A549 (cell line): ENCODE results near the gene SERPINA10. TPM values are rescaled to one million over a fixed set of nuclear protein-coding genes. Genes with fewer than 3 reads are reported as not detected.

ENCODE experiments used
- ATAC-seq, 2 experiments: fragments of 200-7000 bp in 1 of 2; fragments of >200 bp in 1 of 2; cut with Nextera tagmentation in 1 of 2; cut with Tn5 transposase in 1 of 2; 3 replicates each; pipeline versions ENCODE4 v1.8.0 to v1.9.1; 2018 to 2020; ENCODE audit warnings: mild to moderate bottlenecking in 1 of 2, moderate library complexity in 1 of 2
- CTCF ChIA-PET: fragments of 300-600 bp; sonication (Branson Sonifier 250); formaldehyde crosslinking; extraction: SDS; loops from one replicate; lab custom pipeline; 2021; ENCODE audit warnings: antibody characterized with exemption, inconsistent platforms; lab: Yijun Ruan, JAX
- POLR2A ChIA-PET: fragments of 350-600 bp; formaldehyde crosslinking; extraction: SDS; loops from one replicate; lab custom pipeline; 2021; ENCODE audit warnings: antibody characterized with exemption, inconsistent platforms; lab: Yijun Ruan, JAX
- DNase-seq, 2 experiments: peaks; one replicate each; pipeline versions ENCODE4 v3.0.0 to v3.0.0-alpha.2; 2011 to 2016; ENCODE audit warnings: low read depth in 1 of 2, low spot score in 1 of 2
- FAIRE-seq: peaks from 2 replicates; lab custom pipeline; 2011; peaks lifted over from hg19 to GRCh38; lab: Jason Lieb, UNC
- H3K27ac ChIP-seq, 2 experiments: fragments of >200 bp; sonication (Bioruptor Twin); formaldehyde crosslinking; 3 replicates each; pipeline ENCODE4 v1.5.1; 2016 to 2017
- H3K4me1 ChIP-seq: fragments of >200 bp; sonication (Bioruptor Twin); formaldehyde crosslinking; 3 replicates; pipeline ENCODE4 v1.6.1; 2016
- H3K4me2 ChIP-seq: fragments of >200 bp; sonication (Bioruptor Twin); formaldehyde crosslinking; 3 replicates; pipeline ENCODE4 v1.6.1; 2016
- H3K4me3 ChIP-seq: fragments of >200 bp; sonication (Bioruptor Twin); formaldehyde crosslinking; 3 replicates; pipeline ENCODE4 v1.5.1; 2016
- H3K9me3 ChIP-seq: fragments of >200 bp; sonication (Bioruptor Twin); formaldehyde crosslinking; 3 replicates; pipeline ENCODE4 v1.6.1; 2016
- ATOH8 ChIP-seq: fragments of 250-450 bp; sonication (Bioruptor Pico); IDR thresholded peaks from 2 replicates; pipeline ENCODE4 v1.5.0; 2020; ENCODE audit warnings: low read depth, mild to moderate bottlenecking, moderate library complexity
- CBX2 ChIP-seq: fragments of 200-600 bp; sonication (generic); IDR thresholded peaks from 2 replicates; pipeline ENCODE4 v1.6.1; 2016; ENCODE audit warnings: low read depth, mild to moderate bottlenecking, borderline replicate concordance
- CBX8 ChIP-seq: fragments of 200-600 bp; sonication (generic); IDR thresholded peaks from 2 replicates; pipeline ENCODE4 v1.6.1; 2016
- CHD4 ChIP-seq: fragments of 200-600 bp; sonication (generic); IDR thresholded peaks from 2 replicates; pipeline ENCODE4 v1.6.1; 2016; ENCODE audit warnings: antibody characterized with exemption, mild to moderate bottlenecking, borderline replicate concordance
- FOXS1 ChIP-seq: fragments of 250-450 bp; sonication (Bioruptor Pico); IDR thresholded peaks from 2 replicates; pipeline ENCODE4 v1.5.0; 2020; ENCODE audit warnings: mild to moderate bottlenecking, moderate library complexity
- HEYL ChIP-seq: fragments of 250-450 bp; sonication (Bioruptor Pico); IDR thresholded peaks from 2 replicates; pipeline ENCODE4 v1.8.0; 2021; ENCODE audit warnings: mild to moderate bottlenecking, moderate library complexity
- HOXA7 ChIP-seq: fragments of 250-450 bp; sonication (Bioruptor Pico); IDR thresholded peaks from 2 replicates; pipeline ENCODE4 v1.5.0; 2020; ENCODE audit warnings: mild to moderate bottlenecking, moderate library complexity
- HOXB13 ChIP-seq: fragments of 250-450 bp; sonication (Bioruptor Pico); IDR thresholded peaks from 2 replicates; pipeline ENCODE4 v1.5.0; 2020; ENCODE audit warnings: low read depth, mild to moderate bottlenecking, moderate library complexity
- KDM1A ChIP-seq: fragments of 200-600 bp; sonication (generic); IDR thresholded peaks from 2 replicates; pipeline ENCODE4 v1.6.1; 2016; ENCODE audit warnings: low read depth, mild to moderate bottlenecking
- KDM5A ChIP-seq: fragments of 200-600 bp; sonication (generic); IDR thresholded peaks from 2 replicates; pipeline ENCODE4 v1.6.1; 2016; ENCODE audit warnings: antibody characterized with exemption, mild to moderate bottlenecking
- MAZ ChIP-seq: fragments of 150-350 bp; IDR thresholded peaks from 2 replicates; pipeline ENCODE4 v1.6.1; 2014; ENCODE audit warnings: antibody characterized with exemption, low read depth, low read length, borderline replicate concordance
- NFE2L2 ChIP-seq: fragments of 150-350 bp; conservative IDR thresholded peaks from 2 replicates; pipeline ENCODE4 v1.6.1; 2014; ENCODE audit warnings: low read length
- PHF8 ChIP-seq: fragments of 200-600 bp; sonication (generic); IDR thresholded peaks from 2 replicates; pipeline ENCODE4 v1.6.1; 2016; ENCODE audit warnings: low read depth, mild to moderate bottlenecking, antibody characterized with exemption, moderate library complexity, borderline replicate concordance
- POLR2A ChIP-seq: IDR thresholded peaks from 2 replicates; pipeline ENCODE4 v1.6.1; 2012; ENCODE audit warnings: mild to moderate bottlenecking, low read length
- RFX5 ChIP-seq: fragments of 450-650 bp; IDR thresholded peaks from 2 replicates; pipeline ENCODE4 v1.7.1; 2014; ENCODE audit warnings: antibody characterized with exemption, mild to moderate bottlenecking, moderate library complexity
- TP53 ChIP-seq: fragments of 250-450 bp; sonication (Bioruptor Pico); IDR thresholded peaks from 2 replicates; pipeline ENCODE4 v1.5.0; 2021; ENCODE audit warnings: mild to moderate bottlenecking, moderate library complexity
- WGBS: methylation state at CpG from one replicate; pipeline ENCODE4 v1.1.6; 2017; ENCODE audit errors: missing lambda C conversion rate; 5-methylcytosine and 5-hydroxymethylcytosine counted together
- polyA plus RNA-seq, 4 experiments: library from polyadenylated mRNA; depleted of rRNA in 3 of 4; stranded (reverse); fragments of >200 nt; fragmentation: RNase III in 1 of 4; extraction: RNeasy Plus Mini Kit Qiagen cat#74134 plus additional on column Dnase treatment in 1 of 4; gene quantifications; 2 replicates in 3 of 4; 3 replicates in 1 of 4; pipeline ENCODE4 v1.2.3, GENCODE V29; 2011 to 2017

Gene SERPINA10
- polyA plus RNA-seq, 2 of the 4 experiments (the other 2 are of a cell fraction) = 0.03 to 0.04 TPM

DNA sequence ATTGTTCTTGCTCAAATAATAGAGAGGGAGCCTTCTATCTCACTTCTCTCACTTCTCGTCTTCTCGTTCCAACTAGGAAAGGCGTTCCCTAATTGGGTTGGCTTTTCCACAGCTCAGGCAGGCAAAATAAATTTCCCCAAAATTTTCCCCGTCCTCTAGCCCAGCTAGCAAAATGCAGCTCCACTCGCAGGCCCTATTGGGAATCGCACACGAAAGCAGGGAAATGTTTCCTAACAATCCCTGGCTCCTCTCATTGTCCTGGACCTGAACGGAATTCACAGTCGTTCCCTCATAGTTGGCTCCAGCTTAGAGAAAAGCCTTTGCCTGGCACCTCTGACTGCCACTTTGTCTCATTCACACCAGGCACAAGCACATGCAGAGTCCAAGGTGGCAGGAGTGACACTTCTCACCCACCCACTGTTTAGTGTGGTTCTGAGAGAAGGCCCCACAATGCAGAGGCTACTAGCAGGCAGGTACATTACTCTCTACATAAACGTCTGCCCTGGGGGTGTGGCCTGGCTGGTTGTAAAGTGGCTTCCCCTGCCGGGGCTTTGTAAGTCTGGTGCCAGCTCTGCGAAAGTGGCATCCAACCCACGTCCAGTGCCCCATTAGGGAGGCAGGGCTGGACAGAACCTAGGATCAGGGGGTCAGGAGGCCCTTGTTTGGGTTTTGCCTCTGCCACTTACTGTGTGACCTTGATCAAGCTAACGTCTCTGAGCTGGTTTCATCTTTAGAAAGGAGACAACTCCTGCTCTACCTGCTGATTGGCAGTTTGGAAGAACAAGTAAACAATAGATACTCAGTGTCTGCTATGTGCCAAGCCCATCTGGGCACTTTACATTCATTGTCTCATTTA lies 4.2 kb downstream of the SERPINA10 start:
- DNase-seq (no peak), ATAC-seq (no peak), FAIRE-seq (no peak)
- TF ChIP-seq KDM5A = no peak
- no peak for TF ChIP-seq ATOH8 (CRISPR knock-in tag)
- TF ChIP-seq TP53 (CRISPR knock-in tag) = no peak
- no peaks in the 10 kb centered on the region for H3K4me1 ChIP-seq
- H3K27ac ChIP-seq = no peak overlapping the region
- H3K4me2 ChIP-seq = no peak overlapping the region
- H3K4me3 ChIP-seq = no peak overlapping the region
- no peaks in the 10 kb centered on the region for H3K9me3 ChIP-seq
- WGBS = 67% methylated on average over 10 of the region's 14 CpGs
- ChIA-PET CTCF (interaction anchor here (1.4 kb wide), 1 partner anchor 197 kb away, joined by 3 read pairs; no protein-coding TSS in a partner anchor), POLR2A (no interaction called here)

DNA sequence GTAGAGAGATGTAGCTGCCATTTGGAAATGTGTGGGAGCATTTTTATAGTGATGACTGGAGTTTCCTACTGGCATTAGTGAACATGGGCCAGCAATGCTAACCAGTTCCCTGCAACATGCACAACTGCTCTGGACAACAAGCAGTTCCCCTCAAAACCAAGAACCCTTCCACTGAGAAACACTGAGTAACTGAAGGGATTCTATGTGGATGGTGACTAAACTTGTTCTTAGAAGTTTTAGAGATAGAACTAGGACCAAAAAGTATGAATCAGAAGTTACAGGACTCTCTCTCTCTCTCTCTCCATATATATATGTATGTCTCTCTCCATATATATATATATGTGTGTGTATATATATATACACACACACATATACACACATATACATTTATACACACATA lies 7.9 kb downstream of the SERPINA10 start:
- Histone ChIP-seq H3K4me3 (no peak overlapping the region), H3K9me3 (no peaks in the 10 kb centered on the region), H3K27ac (no peak overlapping the region), H3K4me2 (no peak overlapping the region), H3K4me1 (no peaks in the 10 kb centered on the region)
- no peak for FAIRE-seq
- DNase-seq = no peak
- TF ChIP-seq PHF8 (no peak), HOXB13 (CRISPR knock-in tag) (no peak), CBX2 (no peak)
- ChIA-PET POLR2A (no interaction called here), CTCF (interaction anchor here (0.6 kb wide), 1 partner anchor 587 kb away, joined by 3 read pairs; no protein-coding TSS in a partner anchor)
- no peak for ATAC-seq

DNA sequence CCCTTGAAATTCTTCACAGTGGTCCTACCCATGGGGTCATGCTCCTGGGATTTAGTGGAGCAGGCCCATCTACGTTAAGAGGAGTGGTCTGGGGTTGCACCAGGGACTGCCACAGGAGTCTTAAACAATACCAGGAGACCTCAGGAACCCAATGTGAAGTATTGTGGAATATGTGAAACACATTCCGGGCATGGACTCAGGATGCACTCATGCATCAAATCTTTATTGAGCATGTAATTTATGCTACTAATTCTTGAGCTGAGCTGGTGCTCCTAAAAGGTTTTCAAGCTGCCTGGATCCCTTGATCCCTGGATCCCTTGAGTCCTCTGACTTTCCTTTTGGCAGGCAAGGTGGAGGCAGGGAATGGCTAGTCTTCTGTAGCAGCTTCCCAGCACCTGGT lies 8.8 kb downstream of the SERPINA10 start:
- no peak for DNase-seq
- no peak for FAIRE-seq
- H3K9me3 ChIP-seq = no peaks in the 10 kb centered on the region
- WGBS = 32% methylated on average over 2 of the region's 2 CpGs
- no peak for TF ChIP-seq FOXS1 (CRISPR knock-in tag)
- TF ChIP-seq KDM1A = no peak
- no peak for TF ChIP-seq RFX5
- no peak for TF ChIP-seq CHD4
- no peak for ATAC-seq
- H3K4me2 ChIP-seq = no peak overlapping the region
- H3K4me3 ChIP-seq = no peak overlapping the region
- CTCF ChIA-PET = no interaction called here
- POLR2A ChIA-PET = no interaction called here
- H3K27ac ChIP-seq = no peak overlapping the region
- no peaks in the 10 kb centered on the region for H3K4me1 ChIP-seq

GRCh38 chr14:94282991-94283723 lies 9.9 kb downstream of the SERPINA10 start:
- no peak for TF ChIP-seq TP53 (CRISPR knock-in tag)
- no peak for TF ChIP-seq CBX8
- no peak for TF ChIP-seq HOXA7 (CRISPR knock-in tag)
- no peak for TF ChIP-seq MAZ
- no peak for TF ChIP-seq HEYL (CRISPR knock-in tag)
- no peak for TF ChIP-seq POLR2A
- no peak for TF ChIP-seq NFE2L2
- TF ChIP-seq, all 56 proteins: peak for 0
- ATAC-seq = no peak
- WGBS = 20% methylated on average over 2 of the region's 2 CpGs

More at GRCh38 chr14:94282991-94283723, 9.9 kb downstream of the SERPINA10 start:
- Histone ChIP-seq H3K4me1 (no peaks in the 10 kb centered on the region), H3K4me2 (no peak overlapping the region), H3K4me3 (no peak overlapping the region), H3K9me3 (no peaks in the 10 kb centered on the region), H3K27ac (no peak overlapping the region)
- no peak for DNase-seq
- no peak for FAIRE-seq
- ChIA-PET POLR2A (no interaction called here), CTCF (no interaction called here)
